ENCODE measurements around the gene HTT.

- no peak for TF ChIP-seq CTCF (IDR thresholded peaks at IDR 0.05)
- no peak for TF ChIP-seq POLR2A (IDR thresholded peaks at IDR 0.05)
These were observed 160.5 kb downstream of the HTT start for GRCh38 chr4:3235030-3235345.

Data from adrenal gland (tissue), 5 donors.